GM18868 (cell line): ENCODE data around the gene OR13J1.
"Not testable (repeated sequence)": the region's sequence is repeated elsewhere in the genome, so short reads cannot be mapped to it uniquely, and the experiment has no call there.

Source experiments
- ATAC-seq: cut with Tn5 transposase; IDR thresholded peaks from one replicate; pipeline ENCODE4 v1.9.1; 2021; ENCODE audit warnings: mild to moderate bottlenecking, moderate library complexity; ENCODE audit not compliant: unreplicated experiment

OR13J1 gene

GRCh38 chr9:35905051-35905781 is 35.0 kb upstream of the OR13J1 start:
- ATAC-seq = no peak

- no peak for ATAC-seq
These were observed 34.1 kb upstream of the OR13J1 start for GRCh38 chr9:35904338-35904737.

GRCh38 chr9:35903049-35903448 is 32.8 kb upstream of the OR13J1 start:
- ATAC-seq = no peak

GRCh38 chr9:35899021-35899420 is 28.8 kb upstream of the OR13J1 start:
- ATAC-seq = no peak

GRCh38 chr9:35898337-35898736 is 28.1 kb upstream of the OR13J1 start:
- ATAC-seq = no peak

GRCh38 chr9:35897376-35898099 is 27.3 kb upstream of the OR13J1 start:
- not testable (repeated sequence) for ATAC-seq

- no peak for ATAC-seq
These were observed 26.4 kb upstream of the OR13J1 start for GRCh38 chr9:35896570-35896969.

GRCh38 chr9:35892051-35892450 is 21.9 kb upstream of the OR13J1 start:
- no peak for ATAC-seq

GRCh38 chr9:35891646-35892045 is 21.4 kb upstream of the OR13J1 start:
- ATAC-seq = no peak

GRCh38 chr9:35884908-35885307 is 14.7 kb upstream of the OR13J1 start:
- not testable (repeated sequence) for ATAC-seq

- no peak for ATAC-seq
These were observed 12.8 kb upstream of the OR13J1 start for GRCh38 chr9:35882996-35883395.

- ATAC-seq = no peak
These were observed 12.2 kb upstream of the OR13J1 start for GRCh38 chr9:35882263-35882848.

GRCh38 chr9:35872505-35872904 is 2.3 kb upstream of the OR13J1 start:
- no peak for ATAC-seq

GRCh38 chr9:35871545-35871944 is 1.3 kb upstream of the OR13J1 start:
- ATAC-seq = no peak

GRCh38 chr9:35869621-35870216 is 482 bp downstream of the OR13J1 start:
- no peak for ATAC-seq

- ATAC-seq = no peak
These were observed 1.3 kb downstream of the OR13J1 start for GRCh38 chr9:35868933-35869332.

GRCh38 chr9:35867538-35867937 is 2.7 kb downstream of the OR13J1 start:
- ATAC-seq = no peak

GRCh38 chr9:35864695-35865255 is 5.4 kb downstream of the OR13J1 start:
- ATAC-seq = no peak

GRCh38 chr9:35863583-35863982 is 6.6 kb downstream of the OR13J1 start:
- ATAC-seq = no peak

GRCh38 chr9:35862328-35862727 is 7.9 kb downstream of the OR13J1 start:
- ATAC-seq = no peak

GRCh38 chr9:35861161-35861897 is 8.9 kb downstream of the OR13J1 start:
- no peak for ATAC-seq
